ENCODE data around the gene RHBG. TPM values are rescaled to one million over a fixed set of nuclear protein-coding genes. Genes with fewer than 3 reads are reported as not detected.

The RHBG gene, protein sequence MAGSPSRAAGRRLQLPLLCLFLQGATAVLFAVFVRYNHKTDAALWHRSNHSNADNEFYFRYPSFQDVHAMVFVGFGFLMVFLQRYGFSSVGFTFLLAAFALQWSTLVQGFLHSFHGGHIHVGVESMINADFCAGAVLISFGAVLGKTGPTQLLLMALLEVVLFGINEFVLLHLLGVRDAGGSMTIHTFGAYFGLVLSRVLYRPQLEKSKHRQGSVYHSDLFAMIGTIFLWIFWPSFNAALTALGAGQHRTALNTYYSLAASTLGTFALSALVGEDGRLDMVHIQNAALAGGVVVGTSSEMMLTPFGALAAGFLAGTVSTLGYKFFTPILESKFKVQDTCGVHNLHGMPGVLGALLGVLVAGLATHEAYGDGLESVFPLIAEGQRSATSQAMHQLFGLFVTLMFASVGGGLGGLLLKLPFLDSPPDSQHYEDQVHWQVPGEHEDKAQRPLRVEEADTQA
- 0.14 TPM in 1 of 2 replicates, not detected in the other for total RNA-seq

GRCh38 chr1:156368889-156369684 is at the start of gene RHBG:
RHBG (plus strand) TSS chr1:156369211; CDS start chr1:156369250, 39 bp downstream.

GRCh38 chr1:156338180-156338976 is 30.6 kb upstream of the RHBG start, which contains the start of the genes CCT3 and TSACC:
CCT3 (minus strand) TSS chr1:156338292; CDS start chr1:156338184, 108 bp downstream.
TSACC (plus strand) TSS chr1:156338526; CDS start chr1:156339758, 1,232 bp downstream.

Small RNAs within 50 kb of the gene (small RNA-seq; reads per million reads assigned to genes)
- gene MIR9-1 (ENCODE audit: low replicate concordance) = not detected

Other genes with a start within 250 kb of the RHBG start
- gene SEMA4A, start 215.6 kb upstream of the RHBG start, total RNA-seq = 0.43 and 0.44 TPM in 2 replicates
- 17.3 and 18.6 TPM in 2 replicates for gene SLC25A44, start 175.1 kb upstream of the RHBG start, total RNA-seq
- gene PMF1, start 156.2 kb upstream of the RHBG start, total RNA-seq = 36.5 and 39.2 TPM in 2 replicates
- gene BGLAP, start 127.0 kb upstream of the RHBG start, total RNA-seq = 0.57 TPM in 1 of 2 replicates, not detected in the other
- gene PAQR6, start 121.2 kb upstream of the RHBG start, total RNA-seq = 0.29 and 0.44 TPM in 2 replicates
- gene SMG5, start 86.4 kb upstream of the RHBG start, total RNA-seq = 66.7 and 80.2 TPM in 2 replicates
- gene TMEM79, start 84.9 kb upstream of the RHBG start, total RNA-seq = 1.4 and 1.8 TPM in 2 replicates
- 55.1 and 111 TPM in 2 replicates for gene GLMP, start 73.5 kb upstream of the RHBG start, total RNA-seq
- 0.29 TPM in 1 of 2 replicates, not detected in the other for gene VHLL, start 69.9 kb upstream of the RHBG start, total RNA-seq
- gene CCT3, start 30.9 kb upstream of the RHBG start, total RNA-seq = 235 and 416 TPM in 2 replicates
- gene TSACC, start 30.7 kb upstream of the RHBG start, total RNA-seq = not detected in 2 replicates
- gene MEF2D, start 131.6 kb downstream of the RHBG start, total RNA-seq = 23.2 and 29.8 TPM in 2 replicates
- gene IQGAP3, start 203.4 kb downstream of the RHBG start, total RNA-seq = 0.88 and 62.7 TPM in 2 replicates
- gene TTC24, start 210.5 kb downstream of the RHBG start, total RNA-seq = not detected in 2 replicates
- gene NAXE, start 222.6 kb downstream of the RHBG start, total RNA-seq = 41.8 and 56.4 TPM in 2 replicates
- gene GPATCH4, start 232.3 kb downstream of the RHBG start, total RNA-seq = 14.7 and 17.8 TPM in 2 replicates

All from placental pericyte (primary cell).